A673 (cell line): ENCODE results near the gene CDH26. TPM values are rescaled to one million over a fixed set of nuclear protein-coding genes. Genes with fewer than 3 reads are reported as not detected.

Experiments
- BruUV-seq: library from RNA; stranded (reverse); fragments of 400-500 nt; replicated peaks from 2 replicates; lab custom pipeline; 2021; lab: Mats Ljungman, UMichigan
- CTCF ChIA-PET: fragments of 300-600 bp; sonication (Branson Sonifier 250); formaldehyde crosslinking; loops from one replicate; lab custom pipeline; 2022; ENCODE audit warnings: antibody characterized with exemption; lab: Charles Lee
- POLR2A ChIA-PET: fragments of 300-600 bp; sonication (Branson Sonifier 250); formaldehyde crosslinking; loops from one replicate; lab custom pipeline; 2022; ENCODE audit warnings: antibody characterized with exemption; ENCODE audit not compliant: low non-redundant PET; lab: Charles Lee
- DNase-seq: peaks from one replicate; pipeline ENCODE4 v3.0.0-alpha.2; 2015; ENCODE audit warnings: low spot score
- H3K27ac ChIP-seq: fragments of 200-600 bp; sonication (generic); 2 replicates; pipeline ENCODE4 v1.5.1; 2016; ENCODE audit warnings: mixed run types, low read depth, mild to moderate bottlenecking, mixed read lengths, antibody characterized with exemption, low read length; ENCODE audit not compliant: poor library complexity, severe bottlenecking
- H3K27me3 ChIP-seq: fragments of 200-600 bp; sonication (generic); replicated peaks from 2 replicates; pipeline ENCODE4 v1.6.1; 2017; ENCODE audit warnings: mixed run types, low read depth, mild to moderate bottlenecking, mixed read lengths, antibody characterized with exemption, low read length; ENCODE audit not compliant: insufficient read depth, poor library complexity
- H3K36me3 ChIP-seq: fragments of 200-600 bp; sonication (generic); 2 replicates; pipeline ENCODE4 v1.6.1; 2016; ENCODE audit warnings: mixed run types, mild to moderate bottlenecking, mixed read lengths, antibody characterized with exemption, low read length; ENCODE audit not compliant: insufficient read depth, poor library complexity, severe bottlenecking
- H3K4me1 ChIP-seq: fragments of 200-600 bp; sonication (generic); 2 replicates; pipeline ENCODE4 v1.6.1; 2017; ENCODE audit warnings: mixed run types, mild to moderate bottlenecking, mixed read lengths, antibody characterized with exemption, low read length; ENCODE audit not compliant: insufficient read depth, poor library complexity, severe bottlenecking
- H3K4me3 ChIP-seq: fragments of 200-600 bp; sonication (generic); 2 replicates; pipeline ENCODE4 v1.5.1; 2016; ENCODE audit warnings: low read depth, mixed run types, mild to moderate bottlenecking, mixed read lengths, low read length; ENCODE audit not compliant: poor library complexity, severe bottlenecking
- H3K9me3 ChIP-seq: fragments of 200-600 bp; sonication (generic); 2 replicates; pipeline ENCODE4 v1.6.1; 2016; ENCODE audit warnings: mixed run types, low read depth, mild to moderate bottlenecking, mixed read lengths, antibody characterized with exemption, low read length; ENCODE audit not compliant: poor library complexity, severe bottlenecking
- CTCF ChIP-seq: fragments of 300-800, 200-600 bp; sonication (generic); conservative IDR thresholded peaks from 2 replicates; pipeline ENCODE4 v1.5.1; 2017; ENCODE audit warnings: low read depth, mild to moderate bottlenecking, antibody characterized with exemption, low read length, moderate library complexity, mixed read lengths
- EZH2 ChIP-seq: fragments of 200-600 bp; sonication (generic); IDR thresholded peaks from 2 replicates; pipeline ENCODE4 v1.6.1; 2017; ENCODE audit warnings: borderline replicate concordance, low read depth, mild to moderate bottlenecking, mixed read lengths, antibody characterized with exemption, low read length; ENCODE audit not compliant: poor library complexity, severe bottlenecking
- intact Hi-C: fragments of 100-400 bp; cut with micrococcal nuclease; formaldehyde crosslinking; loops from one replicate; pipeline ENCODE4 v1.10.0; 2022; ENCODE audit not compliant: unreplicated experiment
- total RNA-seq: library from RNA; stranded (reverse); gene quantifications from 2 replicates; pipeline ENCODE4 v1.2.3, GENCODE V29; 2021

CDH26 gene
- total RNA-seq, 1 experiment from 2014 or later = 0.58 TPM

GRCh38 chr20:59912609-59913008 is 45.6 kb upstream of the CDH26 start:
- POLR2A ChIA-PET = no interaction called here
- CTCF ChIA-PET = no interaction called here

GRCh38 chr20:59920944-59921343 is 37.3 kb upstream of the CDH26 start:
- H3K36me3 ChIP-seq = no peaks in the 10 kb centered on the region
- no TSS peak for BruUV-seq
- TF ChIP-seq EZH2 = no peak
- no peak for TF ChIP-seq CTCF
- H3K4me3 ChIP-seq = no peak overlapping the region
- H3K9me3 ChIP-seq = no peaks in the 10 kb centered on the region
- intact Hi-C loops = no loop called here
- H3K4me1 ChIP-seq = no peaks in the 10 kb centered on the region
- CTCF ChIA-PET = no interaction called here
- H3K27ac ChIP-seq = no peak overlapping the region
- POLR2A ChIA-PET = no interaction called here
- no peaks in the 10 kb centered on the region for H3K27me3 ChIP-seq
- DNase-seq = no peak

More at GRCh38 chr20:59912609-59913008, 45.6 kb upstream of the CDH26 start:
- TF ChIP-seq EZH2 (no peak), CTCF (no peak)
- no peak for DNase-seq
- BruUV-seq = no TSS peak
- Histone ChIP-seq H3K4me3 (no peak overlapping the region), H3K27me3 (peaks cover 38% of the 10 kb centered on the region), H3K36me3 (no peaks in the 10 kb centered on the region), H3K9me3 (no peaks in the 10 kb centered on the region), H3K4me1 (no peaks in the 10 kb centered on the region), H3K27ac (no peak overlapping the region)
- intact Hi-C loops = no loop called here

- no TSS peak for BruUV-seq
- intact Hi-C loops = no loop called here
- no peak for DNase-seq
- no peaks in the 10 kb centered on the region for H3K4me1 ChIP-seq
- no peaks in the 10 kb centered on the region for H3K9me3 ChIP-seq
- H3K27me3 ChIP-seq = no peaks in the 10 kb centered on the region
- H3K27ac ChIP-seq = no peak overlapping the region
- POLR2A ChIA-PET = no interaction called here
- no peak overlapping the region for H3K4me3 ChIP-seq
- CTCF ChIA-PET = no interaction called here
- no peak for TF ChIP-seq EZH2
- TF ChIP-seq CTCF = no peak
- H3K36me3 ChIP-seq = no peaks in the 10 kb centered on the region
Observed at GRCh38 chr20:59923514-59923913, 34.7 kb upstream of the CDH26 start.
